WTC11 (cell line): ENCODE measurements around the gene FXN. TPM values are rescaled to one million over a fixed set of nuclear protein-coding genes. Genes with fewer than 3 reads are reported as not detected.

Experiments used
- ATAC-seq: fragments of 200-7000 bp; cut with Tn5 transposase; 2 replicates; pipeline ENCODE4 v1.10.0; 2021; ENCODE audit warnings: mild to moderate bottlenecking, moderate library complexity
- Bru-seq: library from RNA; stranded (reverse); fragments of 400-500 nt; gene quantifications from one replicate; lab custom pipeline; 2021; lab: Mats Ljungman, UMichigan
- CTCF ChIA-PET: fragments of 300-600 bp; sonication (Branson Sonifier 250); formaldehyde crosslinking; loops from one replicate; lab custom pipeline; 2021; ENCODE audit warnings: antibody characterized with exemption; lab: Charles Lee
- POLR2A ChIA-PET: fragments of 350-600 bp; sonication (Branson Sonifier 250); formaldehyde crosslinking; loops from one replicate; lab custom pipeline; 2021; ENCODE audit warnings: antibody characterized with exemption; lab: Charles Lee
- DNase-seq: peaks from one replicate; pipeline ENCODE4 v3.0.0; 2021; ENCODE audit warnings: low spot score
- H3K27ac Mint-ChIP-seq: 2 replicates; pipeline ENCODE4 v1.8.0; 2021; ENCODE audit warnings: mixed read lengths
- H3K27me3 Mint-ChIP-seq: 2 replicates; pipeline ENCODE4 v1.8.0; 2021; ENCODE audit warnings: low read depth, mild to moderate bottlenecking, moderate library complexity, mixed read lengths
- H3K36me3 Mint-ChIP-seq: 2 replicates; pipeline ENCODE4 v1.8.0; 2021; ENCODE audit warnings: mixed read lengths
- H3K4me1 Mint-ChIP-seq: 2 replicates; pipeline ENCODE4 v1.8.0; 2022; ENCODE audit warnings: mixed read lengths
- H3K4me3 Mint-ChIP-seq: 2 replicates; pipeline ENCODE4 v1.8.0; 2021; ENCODE audit warnings: mild to moderate bottlenecking, moderate library complexity, mixed read lengths
- H3K9me3 Mint-ChIP-seq: 2 replicates; pipeline ENCODE4 v1.8.0; 2021; ENCODE audit warnings: mixed read lengths
- CTCF ChIP-seq: fragments of 200-600 bp; IDR thresholded peaks from 2 replicates; pipeline ENCODE4 v1.8.0; 2022; ENCODE audit warnings: antibody characterized with exemption
- EMX1 ChIP-seq: fragments of 250-450 bp; sonication (Bioruptor Pico); IDR thresholded peaks from 2 replicates; pipeline ENCODE4 v1.8.0; 2021; ENCODE audit warnings: mild to moderate bottlenecking
- FOXK1 ChIP-seq: sonication (generic); formaldehyde crosslinking; IDR thresholded peaks from 2 replicates; pipeline ENCODE4 v1.8.0; 2022; ENCODE audit warnings: mild to moderate bottlenecking, moderate library complexity, missing genetic modification reagents
- FOXP1 ChIP-seq: sonication (generic); formaldehyde crosslinking; IDR thresholded peaks from 2 replicates; pipeline ENCODE4 v1.8.0; 2022; ENCODE audit warnings: missing genetic modification reagents, mild to moderate bottlenecking, moderate library complexity, borderline replicate concordance
- FOXP4 ChIP-seq: sonication (generic); formaldehyde crosslinking; IDR thresholded peaks from 2 replicates; pipeline ENCODE4 v1.8.0; 2022; ENCODE audit warnings: mild to moderate bottlenecking, missing genetic modification reagents
- GABPB1 ChIP-seq: sonication (generic); formaldehyde crosslinking; IDR thresholded peaks from 2 replicates; pipeline ENCODE4 v1.8.1; 2023; ENCODE audit warnings: mild to moderate bottlenecking, missing genetic modification reagents
- GTF2I ChIP-seq: fragments of 250-450 bp; sonication (Bioruptor Pico); conservative IDR thresholded peaks from 2 replicates; pipeline ENCODE4 v1.4.0; 2021; ENCODE audit warnings: mild to moderate bottlenecking
- HMGA2 ChIP-seq: fragments of 250-450 bp; sonication (Bioruptor Pico); IDR thresholded peaks from 2 replicates; pipeline ENCODE4 v1.4.0; 2021; ENCODE audit warnings: mild to moderate bottlenecking, moderate library complexity
- KAT7 ChIP-seq: sonication (generic); formaldehyde crosslinking; IDR thresholded peaks from 2 replicates; pipeline ENCODE4 v1.8.1; 2023; ENCODE audit warnings: missing genetic modification reagents, mild to moderate bottlenecking, borderline replicate concordance
- MAX ChIP-seq: sonication (generic); formaldehyde crosslinking; IDR thresholded peaks from 2 replicates; pipeline ENCODE4 v1.8.0; 2022; ENCODE audit warnings: mild to moderate bottlenecking, missing genetic modification reagents
- MXD4 ChIP-seq: fragments of 250-450 bp; sonication (Bioruptor Pico); IDR thresholded peaks from 2 replicates; pipeline ENCODE4 v1.8.0; 2021; ENCODE audit warnings: mild to moderate bottlenecking, moderate library complexity, borderline replicate concordance
- NR1H2 ChIP-seq: sonication (generic); formaldehyde crosslinking; IDR thresholded peaks from 2 replicates; pipeline ENCODE4 v1.9.0; 2021; ENCODE audit warnings: mild to moderate bottlenecking, moderate library complexity, missing genetic modification reagents
- RELA ChIP-seq: sonication (generic); formaldehyde crosslinking; IDR thresholded peaks from 2 replicates; pipeline ENCODE4 v1.8.1; 2022; ENCODE audit warnings: missing genetic modification reagents, mild to moderate bottlenecking, borderline replicate concordance
- SP1 ChIP-seq: sonication (generic); formaldehyde crosslinking; conservative IDR thresholded peaks from 2 replicates; pipeline ENCODE4 v1.8.1; 2022; ENCODE audit warnings: missing genetic modification reagents
- TEAD1 ChIP-seq: sonication (generic); formaldehyde crosslinking; IDR thresholded peaks from 2 replicates; pipeline ENCODE4 v1.8.0; 2022; ENCODE audit warnings: mild to moderate bottlenecking, missing genetic modification reagents
- TP53 ChIP-seq: sonication (generic); formaldehyde crosslinking; IDR thresholded peaks from 2 replicates; pipeline ENCODE4 v1.8.1; 2023; ENCODE audit warnings: mild to moderate bottlenecking, missing genetic modification reagents
- ZBTB21 ChIP-seq: sonication (generic); formaldehyde crosslinking; IDR thresholded peaks from 2 replicates; pipeline ENCODE4 v1.8.1; 2023; ENCODE audit warnings: mild to moderate bottlenecking, missing genetic modification reagents, borderline replicate concordance
- ZNF121 ChIP-seq: sonication (generic); formaldehyde crosslinking; IDR thresholded peaks from 2 replicates; pipeline ENCODE4 v1.8.0; 2023; ENCODE audit warnings: missing genetic modification reagents
- ZNF138 ChIP-seq: sonication (generic); formaldehyde crosslinking; conservative IDR thresholded peaks from 2 replicates; pipeline ENCODE4 v1.8.1; 2022; ENCODE audit warnings: mild to moderate bottlenecking, moderate library complexity, missing genetic modification reagents
- ZNF416 ChIP-seq: fragments of 250-450 bp; sonication (Bioruptor Pico); IDR thresholded peaks from 2 replicates; pipeline ENCODE4 v1.9.0; 2021; ENCODE audit warnings: mild to moderate bottlenecking, inconsistent platforms
- ZNF423 ChIP-seq: fragments of 250-450 bp; sonication (Bioruptor Pico); IDR thresholded peaks from 2 replicates; pipeline ENCODE4 v2.1.2; 2022; ENCODE audit warnings: mild to moderate bottlenecking, moderate library complexity
- ZNF671 ChIP-seq: fragments of 250-450 bp; sonication (Bioruptor Pico); IDR thresholded peaks from 2 replicates; pipeline ENCODE4 v1.8.0; 2021; ENCODE audit warnings: mild to moderate bottlenecking
- long read RNA-seq, 3 experiments: library from RNA in 1 of 3; library from capped mRNA in 1 of 3; library from polyadenylated mRNA in 1 of 3; unstranded in 2 of 3; stranded (forward) in 1 of 3; transcript quantifications; one replicate each; pipeline ENCODE4 v2.0.0, GENCODE V29; 2021
- total RNA-seq: library from RNA; stranded (reverse); gene quantifications from 3 replicates; pipeline ENCODE4 v1.2.3, GENCODE V29; 2021
- TF ChIP-seq, protein P1 (sequence below): sonication (generic); formaldehyde crosslinking; IDR thresholded peaks from 2 replicates; pipeline ENCODE4 v1.8.1; 2022; ENCODE audit warnings: low read depth, missing genetic modification reagents, borderline replicate concordance
- TF ChIP-seq, protein P2 (sequence below): sonication (generic); formaldehyde crosslinking; IDR thresholded peaks from 2 replicates; pipeline ENCODE4 v1.8.1; 2023; ENCODE audit warnings: mild to moderate bottlenecking, moderate library complexity, missing genetic modification reagents
- TF ChIP-seq, protein P3 (sequence below): sonication (generic); formaldehyde crosslinking; IDR thresholded peaks from 2 replicates; pipeline ENCODE4 v1.8.0; 2023; ENCODE audit warnings: missing genetic modification reagents
- TF ChIP-seq, protein P4 (sequence below): sonication (generic); formaldehyde crosslinking; IDR thresholded peaks from 2 replicates; pipeline ENCODE4 v1.8.0; 2022; ENCODE audit warnings: mild to moderate bottlenecking, missing genetic modification reagents

Gene FXN
- 28.7 to 30.6 TPM (median 29.4 TPM) in 3 replicates for total RNA-seq
- Bru-seq, nascent RNA, result percentile 80 among the genes with signal in this experiment
- long read RNA-seq, experiment 1, full-length matches to known transcripts, result 87 of 96 reads
- long read RNA-seq, experiment 1, partial matches to known transcripts, result 0 of 96 reads
- long read RNA-seq, experiment 1, other reads (novel, unspliced or antisense), result 9 of 96 reads
- long read RNA-seq, experiment 2, full-length matches to known transcripts, result 39 of 45 reads
- long read RNA-seq, experiment 2, partial matches to known transcripts, result 3 of 45 reads
- long read RNA-seq, experiment 2, other reads (novel, unspliced or antisense), result 3 of 45 reads
- long read RNA-seq, experiment 3, full-length matches to known transcripts, result 5 of 5 reads
- long read RNA-seq, experiment 3, partial matches to known transcripts, result 0 of 5 reads
- long read RNA-seq, experiment 3, other reads (novel, unspliced or antisense), result 0 of 5 reads

DNA sequence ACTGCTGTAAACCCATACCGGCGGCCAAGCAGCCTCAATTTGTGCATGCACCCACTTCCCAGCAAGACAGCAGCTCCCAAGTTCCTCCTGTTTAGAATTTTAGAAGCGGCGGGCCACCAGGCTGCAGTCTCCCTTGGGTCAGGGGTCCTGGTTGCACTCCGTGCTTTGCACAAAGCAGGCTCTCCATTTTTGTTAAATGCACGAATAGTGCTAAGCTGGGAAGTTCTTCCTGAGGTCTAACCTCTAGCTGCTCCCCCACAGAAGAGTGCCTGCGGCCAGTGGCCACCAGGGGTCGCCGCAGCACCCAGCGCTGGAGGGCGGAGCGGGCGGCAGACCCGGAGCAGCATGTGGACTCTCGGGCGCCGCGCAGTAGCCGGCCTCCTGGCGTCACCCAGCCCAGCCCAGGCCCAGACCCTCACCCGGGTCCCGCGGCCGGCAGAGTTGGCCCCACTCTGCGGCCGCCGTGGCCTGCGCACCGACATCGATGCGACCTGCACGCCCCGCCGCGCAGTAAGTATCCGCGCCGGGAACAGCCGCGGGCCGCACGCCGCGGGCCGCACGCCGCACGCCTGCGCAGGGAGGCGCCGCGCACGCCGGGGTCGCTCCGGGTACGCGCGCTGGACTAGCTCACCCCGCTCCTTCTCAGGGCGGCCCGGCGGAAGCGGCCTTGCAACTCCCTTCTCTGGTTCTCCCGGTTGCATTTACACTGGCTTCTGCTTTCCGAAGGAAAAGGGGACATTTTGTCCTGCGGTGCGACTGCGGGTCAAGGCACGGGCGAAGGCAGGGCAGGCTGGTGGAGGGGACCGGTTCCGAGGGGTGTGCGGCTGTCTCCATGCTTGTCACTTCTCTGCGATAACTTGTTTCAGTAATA is at the start of gene FXN:
TSS of gene FXN (plus strand) at position 315 of the 871 bp plus-strand sequence. CDS start at position 346, 31 bp downstream.
- H3K4me3 Mint-ChIP-seq, result peak within 1 kb of the TSS; percentile 94
- peak within 1 kb of the TSS; percentile 83 for H3K27ac Mint-ChIP-seq
- POLR2A ChIA-PET, result interaction anchor here (0.6 to 0.7 kb wide), 2 partner anchors 123 to 210 kb away, joined by 3 read pairs; no protein-coding TSS in a partner anchor
- ATAC-seq, result peak; percentile 91
- H3K27me3 Mint-ChIP-seq, result no peaks in the 10 kb centered on the region
- H3K9me3 Mint-ChIP-seq, result no peaks in the 10 kb centered on the region
- CTCF ChIA-PET, result interaction anchor here (0.6 to 1.8 kb wide), 19 partner anchors 10 to 618 kb away, joined by 3 to 14 read pairs (median 3); no protein-coding TSS in a partner anchor
- H3K36me3 Mint-ChIP-seq, result peaks cover 7% of the 10 kb centered on the region
- DNase-seq, result peak; percentile 80
- peaks cover 11% of the 10 kb centered on the region for H3K4me1 Mint-ChIP-seq
- no peak for TF ChIP-seq ZBTB21 (CRISPR knock-in tag)
- TF ChIP-seq GABPB1 (CRISPR knock-in tag), result peak; percentile 11; the same call in 1 of the 2 replicates
- 0 out of 2 replicates have a peak, but pooled peaks have one; percentile 34 for TF ChIP-seq TEAD1 (CRISPR knock-in tag)
- TF ChIP-seq, protein P1, sequence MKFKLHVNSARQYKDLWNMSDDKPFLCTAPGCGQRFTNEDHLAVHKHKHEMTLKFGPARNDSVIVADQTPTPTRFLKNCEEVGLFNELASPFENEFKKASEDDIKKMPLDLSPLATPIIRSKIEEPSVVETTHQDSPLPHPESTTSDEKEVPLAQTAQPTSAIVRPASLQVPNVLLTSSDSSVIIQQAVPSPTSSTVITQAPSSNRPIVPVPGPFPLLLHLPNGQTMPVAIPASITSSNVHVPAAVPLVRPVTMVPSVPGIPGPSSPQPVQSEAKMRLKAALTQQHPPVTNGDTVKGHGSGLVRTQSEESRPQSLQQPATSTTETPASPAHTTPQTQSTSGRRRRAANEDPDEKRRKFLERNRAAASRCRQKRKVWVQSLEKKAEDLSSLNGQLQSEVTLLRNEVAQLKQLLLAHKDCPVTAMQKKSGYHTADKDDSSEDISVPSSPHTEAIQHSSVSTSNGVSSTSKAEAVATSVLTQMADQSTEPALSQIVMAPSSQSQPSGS (CRISPR knock-in tag), result no peak
- peak; percentile 69 for TF ChIP-seq SP1 (CRISPR knock-in tag)
- peak; percentile 95 for TF ChIP-seq CTCF
- TF ChIP-seq ZNF121 (CRISPR knock-in tag), result 0 out of 2 replicates have a peak, but pooled peaks have one; percentile 17
- 0 out of 2 replicates have a peak, but pooled peaks have one; percentile 67 for TF ChIP-seq FOXP1 (CRISPR knock-in tag)
- peak; percentile 47; the same call in 1 of the 2 replicates for TF ChIP-seq FOXP4 (CRISPR knock-in tag)
- TF ChIP-seq EMX1 (CRISPR knock-in tag), result no peak
- no peak; the same call in 1 of the 2 replicates for TF ChIP-seq ZNF671 (CRISPR knock-in tag)
- TF ChIP-seq, protein P2, sequence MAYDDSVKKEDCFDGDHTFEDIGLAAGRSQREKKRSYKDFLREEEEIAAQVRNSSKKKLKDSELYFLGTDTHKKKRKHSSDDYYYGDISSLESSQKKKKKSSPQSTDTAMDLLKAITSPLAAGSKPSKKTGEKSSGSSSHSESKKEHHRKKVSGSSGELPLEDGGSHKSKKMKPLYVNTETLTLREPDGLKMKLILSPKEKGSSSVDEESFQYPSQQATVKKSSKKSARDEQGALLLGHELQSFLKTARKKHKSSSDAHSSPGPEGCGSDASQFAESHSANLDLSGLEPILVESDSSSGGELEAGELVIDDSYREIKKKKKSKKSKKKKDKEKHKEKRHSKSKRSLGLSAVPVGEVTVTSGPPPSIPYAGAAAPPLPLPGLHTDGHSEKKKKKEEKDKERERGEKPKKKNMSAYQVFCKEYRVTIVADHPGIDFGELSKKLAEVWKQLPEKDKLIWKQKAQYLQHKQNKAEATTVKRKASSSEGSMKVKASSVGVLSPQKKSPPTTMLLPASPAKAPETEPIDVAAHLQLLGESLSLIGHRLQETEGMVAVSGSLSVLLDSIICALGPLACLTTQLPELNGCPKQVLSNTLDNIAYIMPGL (CRISPR knock-in tag), result peak; percentile 97
- peak; percentile 68; the same call in 1 of the 2 replicates for TF ChIP-seq MAX (CRISPR knock-in tag)
- TF ChIP-seq NR1H2, result no peak
- TF ChIP-seq FOXK1 (CRISPR knock-in tag), result peak; percentile 56
- TF ChIP-seq, protein P3, sequence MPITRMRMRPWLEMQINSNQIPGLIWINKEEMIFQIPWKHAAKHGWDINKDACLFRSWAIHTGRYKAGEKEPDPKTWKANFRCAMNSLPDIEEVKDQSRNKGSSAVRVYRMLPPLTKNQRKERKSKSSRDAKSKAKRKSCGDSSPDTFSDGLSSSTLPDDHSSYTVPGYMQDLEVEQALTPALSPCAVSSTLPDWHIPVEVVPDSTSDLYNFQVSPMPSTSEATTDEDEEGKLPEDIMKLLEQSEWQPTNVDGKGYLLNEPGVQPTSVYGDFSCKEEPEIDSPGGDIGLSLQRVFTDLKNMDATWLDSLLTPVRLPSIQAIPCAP (CRISPR knock-in tag), result no peak
- 0 out of 2 replicates have a peak, but pooled peaks have one; percentile 3 for TF ChIP-seq ZNF416
- TF ChIP-seq RELA, result no peak
- TF ChIP-seq, protein P4, sequence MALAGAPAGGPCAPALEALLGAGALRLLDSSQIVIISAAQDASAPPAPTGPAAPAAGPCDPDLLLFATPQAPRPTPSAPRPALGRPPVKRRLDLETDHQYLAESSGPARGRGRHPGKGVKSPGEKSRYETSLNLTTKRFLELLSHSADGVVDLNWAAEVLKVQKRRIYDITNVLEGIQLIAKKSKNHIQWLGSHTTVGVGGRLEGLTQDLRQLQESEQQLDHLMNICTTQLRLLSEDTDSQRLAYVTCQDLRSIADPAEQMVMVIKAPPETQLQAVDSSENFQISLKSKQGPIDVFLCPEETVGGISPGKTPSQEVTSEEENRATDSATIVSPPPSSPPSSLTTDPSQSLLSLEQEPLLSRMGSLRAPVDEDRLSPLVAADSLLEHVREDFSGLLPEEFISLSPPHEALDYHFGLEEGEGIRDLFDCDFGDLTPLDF (CRISPR knock-in tag), result 0 out of 2 replicates have a peak, but pooled peaks have one; percentile 78
- peak; percentile 25; the same call in 1 of the 2 replicates for TF ChIP-seq HMGA2 (CRISPR knock-in tag)
- TF ChIP-seq TP53 (CRISPR knock-in tag), result 0 out of 2 replicates have a peak, but pooled peaks have one; percentile 60
- TF ChIP-seq KAT7, result peak; percentile 92
- no peak for TF ChIP-seq ZNF138 (CRISPR knock-in tag)
- peak; percentile 100 for TF ChIP-seq GTF2I (CRISPR knock-in tag)
- no peak for TF ChIP-seq ZNF423 (CRISPR knock-in tag)
- TF ChIP-seq MXD4 (CRISPR knock-in tag), result peak; percentile 44; the same call in 1 of the 2 replicates
